Ascending aorta (tissue), 2 donors: ENCODE results near the gene CACNA1E. TPM values are rescaled to one million over a fixed set of nuclear protein-coding genes. Genes with fewer than 3 reads are reported as not detected.

ENCODE experiments used
- DNase-seq, 2 donors: peaks; one replicate each; pipeline ENCODE4 v3.0.0-alpha.2; 2019; ENCODE audit warnings: low spot score in 2 of 2
- H3K27ac ChIP-seq, 2 donors: fragments of 200-600 bp; sonication (generic); one replicate each; pipeline ENCODE4 v1.5.1; 2016 to 2017; ENCODE audit warnings: mild to moderate bottlenecking in 1 of 2
- H3K27me3 ChIP-seq: fragments of 200-600 bp; sonication (generic); one replicate; pipeline ENCODE4 v1.5.1; 2017
- H3K36me3 ChIP-seq, 2 donors: fragments of 200-600 bp; sonication (generic); one replicate each; pipeline ENCODE4 v1.5.1; 2016
- H3K4me1 ChIP-seq, 2 donors: fragments of 200-600 bp; sonication (generic); one replicate each; pipeline ENCODE4 v1.5.1; 2016 to 2017; ENCODE audit warnings: mild to moderate bottlenecking in 1 of 2
- H3K4me3 ChIP-seq, 2 donors: fragments of 200-600 bp; sonication (generic); one replicate each; pipeline ENCODE4 v1.5.1; 2016 to 2017; ENCODE audit warnings: mild to moderate bottlenecking in 1 of 2
- H3K9me3 ChIP-seq, 2 donors: fragments of 200-600 bp; sonication (generic); one replicate each; pipeline ENCODE4 v1.5.1; 2016
- CTCF ChIP-seq, 3 experiments: fragments of 200-600 bp in 2 of 3; fragments of 450-650 bp in 1 of 3; sonication (generic) in 2 of 3; IDR thresholded peaks; one replicate each; pipeline ENCODE4 v1.5.1; 2016 to 2019; ENCODE audit warnings: antibody characterized with exemption in 3 of 3, mild to moderate bottlenecking in 1 of 3, moderate library complexity in 1 of 3
- intact Hi-C: fragments of 100-400 bp; cut with DNase I; formaldehyde crosslinking; loops from one replicate; pipeline ENCODE4 v1.15.1; 2023
- total RNA-seq: library from RNA; depleted of rRNA; stranded (reverse); fragments of >200 nt; gene quantifications from one replicate; pipeline ENCODE4 v1.1.0, GENCODE V29; 2016

Gene CACNA1E
- total RNA-seq, 1 donor from 2014 or later = not detected

- no peak overlapping the region for H3K4me3 ChIP-seq
- H3K27me3 ChIP-seq = no peaks in the 10 kb centered on the region
- no peak for TF ChIP-seq CTCF (IDR thresholded peaks at IDR 0.05)
- H3K36me3 ChIP-seq = no peaks in the 10 kb centered on the region
- H3K4me1 ChIP-seq = no peaks in the 10 kb centered on the region
- no peaks in the 10 kb centered on the region for H3K9me3 ChIP-seq
- intact Hi-C loops = no loop called here
- no peak overlapping the region for H3K27ac ChIP-seq
- DNase-seq = no peak
Measured at GRCh38 chr1:181733486-181733885, 250.2 kb downstream of the CACNA1E start.

GRCh38 chr1:181737056-181737455 is 253.7 kb downstream of the CACNA1E start:
- no peak for DNase-seq
- intact Hi-C loops = no loop called here
- Histone ChIP-seq H3K27ac (no peak overlapping the region), H3K4me3 (no peak overlapping the region), H3K27me3 (no peaks in the 10 kb centered on the region), H3K9me3 (no peaks in the 10 kb centered on the region), H3K4me1 (no peaks in the 10 kb centered on the region), H3K36me3 (no peaks in the 10 kb centered on the region)
- no peak for TF ChIP-seq CTCF (IDR thresholded peaks at IDR 0.05)

- DNase-seq = no peak
- Histone ChIP-seq H3K9me3 (no peaks in the 10 kb centered on the region), H3K4me1 (peaks cover 0 to 8% of the 10 kb centered on the region in 2 donors), H3K27me3 (no peaks in the 10 kb centered on the region), H3K27ac (no peak overlapping the region), H3K36me3 (no peaks in the 10 kb centered on the region), H3K4me3 (no peak overlapping the region)
- intact Hi-C loops = no loop called here
- no peak for TF ChIP-seq CTCF (IDR thresholded peaks at IDR 0.05)
Measured at GRCh38 chr1:181739214-181739613, 255.9 kb downstream of the CACNA1E start.

GRCh38 chr1:181742426-181742825 is 259.1 kb downstream of the CACNA1E start:
- Histone ChIP-seq H3K27me3 (no peaks in the 10 kb centered on the region), H3K36me3 (no peaks in the 10 kb centered on the region), H3K4me3 (no peak overlapping the region), H3K4me1 (peaks cover 0 to 8% of the 10 kb centered on the region in 2 donors), H3K9me3 (no peaks in the 10 kb centered on the region), H3K27ac (no peak overlapping the region)
- TF ChIP-seq CTCF (IDR thresholded peaks at IDR 0.05) = no peak
- no peak for DNase-seq
- intact Hi-C loops = no loop called here

GRCh38 chr1:181743878-181744312 is 260.6 kb downstream of the CACNA1E start:
- no peaks in the 10 kb centered on the region for H3K36me3 ChIP-seq
- peaks cover 0 to 8% of the 10 kb centered on the region in 2 donors for H3K4me1 ChIP-seq
- no peaks in the 10 kb centered on the region for H3K9me3 ChIP-seq
- H3K27ac ChIP-seq = no peak overlapping the region
- intact Hi-C loops = no loop called here
- no peak for DNase-seq
- TF ChIP-seq CTCF (IDR thresholded peaks at IDR 0.05) = no peak
- H3K27me3 ChIP-seq = no peaks in the 10 kb centered on the region
- H3K4me3 ChIP-seq = no peak overlapping the region

GRCh38 chr1:181746224-181746623 is 262.9 kb downstream of the CACNA1E start:
- no peak overlapping the region for H3K27ac ChIP-seq
- H3K4me3 ChIP-seq = no peak overlapping the region
- intact Hi-C loops = no loop called here
- H3K9me3 ChIP-seq = no peaks in the 10 kb centered on the region
- DNase-seq = no peak
- H3K27me3 ChIP-seq = no peaks in the 10 kb centered on the region
- H3K4me1 ChIP-seq = peaks cover 0 to 8% of the 10 kb centered on the region in 2 donors
- no peak for TF ChIP-seq CTCF (IDR thresholded peaks at IDR 0.05)
- H3K36me3 ChIP-seq = no peaks in the 10 kb centered on the region
